DMS 273 treated with DMSO at 0.1 percent for 48 hours (cell line): ENCODE measurements around the gene RHOD.
A peak's percentile ranks its signal among the peaks of the same experiment; 100 is the strongest.

Experiments used
- DNase-seq: peaks from one replicate; lab custom pipeline; 2025; lab: John Stamatoyannopoulos, UW

Gene RHOD

DNA sequence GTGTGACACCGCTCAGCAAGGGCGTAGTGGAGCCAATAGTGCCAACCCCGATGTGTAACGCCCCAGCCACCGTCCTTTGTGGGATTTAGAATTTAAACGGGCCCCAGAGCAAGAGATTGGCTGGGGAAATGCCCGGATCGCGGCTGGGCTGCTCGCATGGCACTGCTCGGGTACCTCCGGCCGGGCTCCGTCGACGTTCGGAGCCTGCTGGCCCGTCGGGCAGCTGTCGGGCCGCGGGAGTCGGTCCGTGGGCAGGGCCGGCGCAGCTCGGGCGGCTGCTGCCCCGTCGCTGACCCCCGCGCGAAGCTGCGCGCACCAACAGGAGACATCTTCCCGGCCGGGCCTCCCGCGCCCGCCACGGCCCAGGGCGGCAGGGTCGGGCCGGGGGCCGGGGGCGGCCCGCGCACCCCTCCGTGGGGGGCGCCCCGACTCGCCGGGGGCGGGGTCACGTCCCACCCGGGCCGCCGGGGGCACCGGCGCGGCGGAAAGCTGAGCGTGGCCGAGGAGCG is 61.1 kb downstream of the RHOD start:
- no peak for DNase-seq

- DNase-seq, result no peak
Observed at GRCh38 chr11:67118181-67118766, 61.6 kb downstream of the RHOD start.

DNA sequence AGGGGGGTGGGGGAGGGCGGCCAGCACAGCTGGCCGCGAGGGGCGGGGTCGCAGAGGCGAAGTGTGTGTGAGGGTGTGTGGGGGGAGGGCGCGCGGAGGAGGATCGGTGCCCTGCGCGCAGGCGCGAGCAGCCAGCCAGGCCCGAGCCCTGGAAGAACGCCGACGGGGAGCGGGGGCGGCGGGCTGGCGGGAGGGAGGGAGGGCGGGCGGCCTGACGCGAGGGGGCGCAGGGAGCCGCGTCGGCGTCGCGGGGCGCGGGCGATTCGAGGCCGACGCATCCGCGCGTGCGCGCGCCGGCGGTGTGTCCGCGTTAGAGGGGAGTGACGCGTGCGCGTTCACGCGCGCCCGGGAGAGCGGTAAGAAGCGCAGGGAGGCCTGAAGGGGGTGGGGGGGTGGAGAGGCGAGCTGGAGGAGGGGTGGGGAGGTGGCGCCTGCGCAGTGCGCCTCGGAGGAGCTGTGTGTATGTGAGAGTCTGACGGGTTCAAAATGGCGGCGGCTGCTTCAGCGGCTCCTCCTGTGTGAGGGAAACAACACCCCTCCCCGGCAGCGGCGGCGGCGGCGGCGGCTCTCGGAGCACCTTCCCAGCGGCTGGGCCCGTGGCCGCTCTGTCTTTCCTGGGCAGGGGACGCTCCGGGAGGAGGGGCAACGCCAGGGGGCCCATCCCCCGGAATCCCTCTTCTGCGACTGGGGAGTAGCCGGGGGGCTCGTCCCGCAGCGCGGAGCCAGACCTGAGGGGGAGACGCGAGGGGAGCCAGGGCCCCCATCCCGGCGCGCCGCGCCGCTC is 62.3 kb downstream of the RHOD start, which contains the start of gene KDM2A:
TSS of gene KDM2A (plus strand) at position 463 of the 784 bp plus-strand sequence. CDS start 2,054 bp downstream, outside the sequence.
- peak; percentile 90 for DNase-seq

GRCh38 chr11:67119585-67120391 is 63.1 kb downstream of the RHOD start:
- DNase-seq, result no peak

- DNase-seq, result no peak
Observed at GRCh38 chr11:67120456-67120855, 63.8 kb downstream of the RHOD start.

DNA sequence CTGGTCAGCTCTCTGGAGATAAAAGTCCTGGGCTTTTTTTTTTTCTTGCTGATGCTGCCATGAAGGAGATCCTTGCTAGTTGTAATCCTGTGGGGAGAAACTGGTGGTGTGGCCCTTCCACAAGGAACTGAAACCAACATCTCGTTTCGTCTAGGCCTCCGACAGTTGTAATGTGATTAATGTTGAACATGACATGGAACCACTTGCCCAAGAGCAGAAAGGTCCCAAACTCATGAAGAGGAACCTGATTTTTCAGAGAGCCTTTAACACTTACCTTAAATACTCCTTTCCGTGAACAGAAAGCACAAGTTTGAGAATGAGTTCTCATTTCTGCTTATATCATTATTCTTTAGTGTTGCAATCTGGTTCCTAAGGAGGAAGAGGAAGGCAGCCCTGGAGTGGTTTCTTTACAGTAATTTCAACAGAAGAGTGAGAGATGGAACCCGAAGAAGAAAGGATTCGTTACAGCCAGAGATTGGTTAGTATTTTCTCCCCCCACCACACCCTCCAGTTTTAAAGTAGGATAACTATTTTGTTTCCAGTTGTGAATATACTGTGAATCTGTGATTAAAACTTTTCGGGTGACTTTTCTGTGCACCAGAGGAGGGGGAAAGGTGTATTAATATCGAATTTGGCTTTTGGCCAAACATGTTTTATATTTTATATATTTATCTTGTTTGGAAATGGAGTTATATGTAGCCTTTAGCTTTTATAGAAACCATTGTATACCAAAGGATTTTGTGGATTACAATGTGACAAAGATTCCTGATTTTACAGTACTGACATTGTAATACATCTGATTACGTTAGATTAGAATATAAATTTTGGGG is 64.4 kb downstream of the RHOD start:
- no peak for DNase-seq
